GM18519 (cell line): ENCODE results near the gene CA9.

ENCODE experiments used
- ATAC-seq: cut with Tn5 transposase; IDR thresholded peaks from one replicate; pipeline ENCODE4 v1.9.1; 2021; ENCODE audit warnings: mild to moderate bottlenecking, moderate library complexity; ENCODE audit not compliant: unreplicated experiment, low FRiP score

The CA9 gene

GRCh38 chr9:35712762-35713400 is 39.2 kb downstream of the CA9 start:
- ATAC-seq: no peak

- ATAC-seq: no peak
Measured at GRCh38 chr9:35713578-35713977, 39.9 kb downstream of the CA9 start.

GRCh38 chr9:35714123-35714522 is 40.4 kb downstream of the CA9 start:
- ATAC-seq: no peak

DNA sequence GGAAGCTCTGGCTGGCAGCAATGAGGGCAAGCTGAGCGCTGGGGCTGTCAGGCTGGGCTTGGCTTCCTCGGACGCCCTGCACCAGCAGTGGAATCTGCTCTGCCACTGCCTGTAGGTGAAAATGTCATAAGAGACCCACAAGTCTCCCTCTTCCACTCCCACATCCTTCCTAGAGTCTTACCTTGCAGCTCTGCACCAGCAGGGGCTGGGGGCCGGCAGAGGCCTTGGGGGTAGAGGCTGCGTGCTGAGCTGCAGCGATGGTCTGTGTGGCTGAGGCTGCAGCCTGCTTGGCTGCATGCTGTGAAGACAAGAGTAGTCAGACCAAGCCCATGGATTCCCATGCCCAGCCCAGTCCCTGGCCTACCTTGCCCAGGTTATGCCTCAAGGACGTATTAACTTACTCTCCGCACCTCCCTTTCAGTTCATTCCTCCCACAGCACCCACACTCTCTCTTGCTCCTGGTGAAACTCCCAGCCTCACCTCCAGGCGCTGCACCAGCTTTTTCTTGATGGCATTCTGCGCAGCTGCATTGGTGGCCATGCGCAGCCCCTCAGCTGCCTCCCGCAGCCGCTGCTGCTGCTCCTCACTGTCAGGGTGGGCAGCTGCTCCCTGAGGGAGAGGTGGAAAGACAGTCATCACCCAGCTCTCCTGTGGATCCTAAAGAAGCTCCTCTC is 41.0 kb downstream of the CA9 start:
- no peak for ATAC-seq

DNA sequence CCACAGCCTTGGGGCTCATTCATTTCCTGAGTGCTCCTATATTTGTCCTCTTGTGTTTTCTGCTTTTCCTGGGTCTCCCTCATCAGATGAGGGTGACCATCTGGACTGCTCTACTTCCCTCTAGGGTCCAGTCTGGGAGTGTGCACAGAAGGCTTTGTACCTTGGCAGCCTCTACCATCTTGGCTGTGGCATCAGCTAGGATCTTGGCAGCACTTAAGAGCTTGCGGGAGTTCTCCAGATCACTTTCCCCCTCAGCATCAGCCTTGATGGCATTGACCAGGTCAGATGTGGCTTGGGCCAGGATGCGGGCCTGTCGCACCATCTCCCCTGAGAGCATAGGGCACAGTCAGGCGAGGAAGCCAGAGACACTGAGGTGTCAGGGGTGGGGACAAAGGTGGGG is 42.5 kb downstream of the CA9 start:
- no peak for ATAC-seq

- ATAC-seq: no peak
Measured at GRCh38 chr9:35717132-35717870, 43.6 kb downstream of the CA9 start.

DNA sequence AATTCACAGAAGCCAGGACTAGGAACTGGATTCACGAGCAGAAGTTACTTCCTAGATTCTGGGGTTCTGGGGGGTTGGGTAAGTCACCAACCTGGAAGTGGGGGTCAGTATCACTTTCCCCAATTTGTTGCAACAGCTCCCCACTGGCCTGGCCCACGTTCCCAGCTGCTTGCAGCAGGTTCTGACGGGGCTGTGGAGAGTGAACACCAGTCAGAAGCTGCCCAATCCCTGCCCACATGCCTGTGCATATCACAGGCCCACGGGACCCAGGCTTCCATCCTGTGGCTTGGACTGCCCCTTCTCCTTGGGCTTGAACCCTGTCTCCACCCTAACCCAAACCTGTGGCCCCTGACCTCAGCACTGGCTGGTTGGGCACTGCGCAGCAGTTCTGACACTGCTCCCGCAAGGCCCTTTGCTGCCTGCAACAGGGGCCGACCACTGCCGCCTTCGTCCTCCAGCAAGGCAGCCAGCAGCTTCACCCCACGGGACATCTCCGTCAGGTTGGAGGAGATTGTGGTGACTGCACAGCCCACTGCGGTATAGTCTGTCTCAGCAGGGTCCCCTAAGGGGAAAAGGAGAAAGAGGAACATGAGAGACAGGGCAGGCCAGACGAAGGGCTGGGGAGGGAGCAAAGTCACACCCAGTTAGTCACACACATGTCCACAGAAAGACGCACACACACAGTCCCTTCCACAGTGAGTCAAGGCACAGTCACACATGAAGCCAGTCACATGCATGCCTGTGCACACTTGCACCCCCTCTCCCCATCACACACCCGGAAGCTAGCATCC is 45.2 kb downstream of the CA9 start:
- ATAC-seq: no peak

DNA sequence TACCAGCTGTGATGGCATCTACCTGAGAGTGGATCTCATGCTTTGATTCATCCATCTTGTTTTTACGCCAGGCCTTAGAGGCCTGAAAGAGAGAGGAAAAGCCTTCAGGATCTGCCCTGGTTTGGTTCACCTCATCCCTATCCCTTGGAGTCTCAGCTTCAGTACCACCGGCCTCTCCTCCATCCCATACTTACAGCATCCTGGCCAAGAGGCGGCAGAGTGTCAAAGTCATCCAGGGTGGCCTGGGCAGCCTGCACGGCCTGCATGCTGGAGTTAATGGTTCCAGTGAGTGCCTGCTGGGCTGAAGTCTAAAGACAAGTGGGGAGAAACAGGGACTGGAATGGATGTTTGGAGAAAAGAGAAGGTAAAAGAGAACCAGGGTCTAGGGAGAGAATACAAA is 45.8 kb downstream of the CA9 start:
- no peak for ATAC-seq

- ATAC-seq: no peak
Measured at GRCh38 chr9:35723426-35723825, 49.7 kb downstream of the CA9 start.

DNA sequence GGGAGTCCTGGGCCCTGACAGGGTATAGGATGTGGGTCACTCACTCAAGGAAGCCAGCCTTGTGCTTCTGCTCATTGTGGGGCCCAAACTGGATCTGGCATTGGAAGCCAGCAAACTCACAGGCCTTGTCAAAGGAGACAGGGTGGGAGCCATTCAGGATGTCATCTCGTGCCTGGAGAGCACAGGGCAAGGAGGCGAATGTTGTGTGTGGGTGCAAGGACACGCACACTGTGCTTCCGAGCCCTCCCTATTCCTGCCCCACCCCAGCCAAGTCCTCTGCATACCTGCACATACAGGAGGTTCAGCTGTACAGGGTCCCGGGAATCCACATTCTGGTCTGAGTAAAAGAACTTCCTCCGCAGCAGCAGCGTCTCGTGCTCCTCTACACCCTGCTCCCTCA is 50.2 kb downstream of the CA9 start:
- no peak for ATAC-seq

DNA sequence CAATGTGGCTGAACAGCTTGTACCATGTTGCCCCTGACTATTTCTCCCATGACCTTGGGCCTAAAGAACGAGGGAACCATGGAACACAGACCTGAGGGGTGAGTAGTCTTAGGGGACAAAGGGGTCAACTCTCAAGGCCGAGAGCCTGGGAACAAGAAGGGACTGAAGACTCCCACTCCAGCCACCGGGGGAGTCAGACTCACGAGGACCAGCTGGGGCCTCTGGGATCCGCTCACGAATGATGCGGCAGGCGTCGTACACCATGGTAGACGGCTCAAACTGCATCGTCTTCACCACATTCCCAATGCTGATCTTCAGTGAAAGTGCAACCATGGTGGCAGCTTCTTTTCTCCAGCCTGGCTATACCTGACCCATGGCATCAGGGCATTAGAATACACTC is 51.6 kb downstream of the CA9 start:
- ATAC-seq: no peak

- ATAC-seq: no peak
Measured at GRCh38 chr9:35726931-35727330, 53.2 kb downstream of the CA9 start.

DNA sequence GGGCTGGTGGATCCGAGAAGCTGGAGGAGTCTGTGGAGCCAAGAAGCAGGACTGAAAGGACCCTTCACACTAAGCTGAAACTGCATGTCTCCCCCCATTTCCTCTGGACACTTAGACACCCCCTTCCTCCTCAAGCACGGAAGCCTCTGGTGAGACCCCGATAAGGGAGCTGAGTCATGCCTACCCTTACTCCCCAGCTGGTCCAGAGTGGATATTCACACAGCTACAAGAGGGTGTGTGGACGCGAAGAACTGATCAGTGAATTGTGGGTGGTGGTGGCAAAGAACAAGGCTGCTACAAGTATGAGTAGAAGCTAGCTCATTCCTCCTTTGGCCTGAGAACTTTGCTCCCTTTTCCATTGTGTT is 53.9 kb downstream of the CA9 start:
- no peak for ATAC-seq

DNA sequence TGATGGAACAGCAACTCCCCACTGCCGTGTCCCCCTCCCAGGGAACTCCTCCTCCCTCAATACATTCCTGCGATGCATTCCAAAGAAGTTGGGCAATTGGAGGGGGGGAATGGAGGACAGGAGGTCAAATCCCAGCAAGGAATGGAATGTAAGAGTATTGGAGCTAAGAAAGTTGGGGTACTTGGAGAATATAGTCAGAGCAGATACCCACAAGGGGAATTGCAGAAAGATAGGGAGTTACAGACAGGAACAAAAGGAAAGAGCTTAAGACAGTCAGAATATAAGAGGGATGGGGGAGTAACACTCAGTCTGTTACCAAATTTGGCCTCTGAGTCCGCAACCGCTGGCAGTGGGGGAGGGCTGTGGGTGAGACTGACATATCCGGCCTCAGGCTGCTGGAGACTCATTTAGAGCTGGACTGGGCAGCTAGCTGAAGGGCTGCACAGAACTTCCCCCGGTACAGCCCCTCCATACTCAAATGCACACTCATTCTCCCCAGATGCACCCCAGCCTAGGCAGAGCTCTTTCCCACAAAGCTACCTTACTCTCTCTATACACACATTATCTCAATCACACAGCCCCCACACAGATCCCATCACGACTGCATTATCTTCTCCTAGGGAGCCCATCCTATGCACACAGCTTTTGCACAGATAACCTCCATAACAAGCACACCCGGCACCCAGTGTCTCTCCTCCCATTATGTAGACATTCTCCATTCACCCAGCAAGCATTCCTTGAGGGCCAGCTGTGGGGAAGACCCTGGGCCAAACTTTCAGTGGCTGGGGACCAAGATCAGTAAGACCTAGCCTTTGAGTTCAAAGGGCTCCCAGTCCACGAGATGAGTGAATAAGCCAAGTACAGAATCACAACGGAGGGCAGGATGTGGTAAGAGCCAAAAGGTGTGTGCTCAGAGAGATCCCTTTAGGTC is 54.6 kb downstream of the CA9 start:
- no peak for ATAC-seq

- ATAC-seq: no peak
Measured at GRCh38 chr9:35729101-35729500, 55.4 kb downstream of the CA9 start.

GRCh38 chr9:35729700-35730485 is 56.2 kb downstream of the CA9 start:
- no peak for ATAC-seq

GRCh38 chr9:35730486-35730854 is 56.7 kb downstream of the CA9 start:
- ATAC-seq: no peak
